IPS DF 19.7 (cell line): ENCODE measurements around the gene KPRP.

Experiments
- DNase-seq: peaks from one replicate; pipeline ENCODE4 v3.0.0-alpha.2; 2013; ENCODE audit warnings: low read depth, low spot score

Gene KPRP, protein sequence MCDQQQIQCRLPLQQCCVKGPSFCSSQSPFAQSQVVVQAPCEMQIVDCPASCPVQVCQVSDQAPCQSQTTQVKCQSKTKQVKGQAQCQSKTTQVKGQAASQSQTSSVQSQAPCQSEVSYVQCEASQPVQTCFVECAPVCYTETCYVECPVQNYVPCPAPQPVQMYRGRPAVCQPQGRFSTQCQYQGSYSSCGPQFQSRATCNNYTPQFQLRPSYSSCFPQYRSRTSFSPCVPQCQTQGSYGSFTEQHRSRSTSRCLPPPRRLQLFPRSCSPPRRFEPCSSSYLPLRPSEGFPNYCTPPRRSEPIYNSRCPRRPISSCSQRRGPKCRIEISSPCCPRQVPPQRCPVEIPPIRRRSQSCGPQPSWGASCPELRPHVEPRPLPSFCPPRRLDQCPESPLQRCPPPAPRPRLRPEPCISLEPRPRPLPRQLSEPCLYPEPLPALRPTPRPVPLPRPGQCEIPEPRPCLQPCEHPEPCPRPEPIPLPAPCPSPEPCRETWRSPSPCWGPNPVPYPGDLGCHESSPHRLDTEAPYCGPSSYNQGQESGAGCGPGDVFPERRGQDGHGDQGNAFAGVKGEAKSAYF

GRCh38 chr1:152757747-152758146, at the start of gene KPRP:
Gene KPRP (plus strand): TSS chr1:152758025. CDS start chr1:152759589, 1,564 bp downstream.
- DNase-seq = no peak

DNA sequence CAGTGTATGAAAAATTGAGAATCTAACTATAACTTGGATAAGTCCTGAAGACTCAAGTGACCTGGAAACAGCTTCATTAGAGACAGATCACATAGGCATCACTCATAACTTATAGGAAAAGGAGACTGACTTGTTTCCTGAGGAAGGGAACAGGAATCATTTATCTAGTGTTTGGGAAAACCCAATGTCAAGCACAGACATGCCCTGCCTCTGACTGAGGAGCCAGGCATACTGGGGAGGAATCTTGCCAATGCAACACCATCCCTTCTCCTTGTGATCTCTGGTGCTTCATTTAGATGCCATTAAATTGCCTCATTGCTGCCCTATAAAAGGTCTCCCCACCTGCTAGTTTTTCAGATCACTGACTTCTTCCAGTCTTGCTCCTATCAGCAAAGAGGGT, 39.6 kb upstream of the KPRP start:
- DNase-seq = no peak

GRCh38 chr1:152725261-152725660, 32.6 kb upstream of the KPRP start:
- no peak for DNase-seq

DNA sequence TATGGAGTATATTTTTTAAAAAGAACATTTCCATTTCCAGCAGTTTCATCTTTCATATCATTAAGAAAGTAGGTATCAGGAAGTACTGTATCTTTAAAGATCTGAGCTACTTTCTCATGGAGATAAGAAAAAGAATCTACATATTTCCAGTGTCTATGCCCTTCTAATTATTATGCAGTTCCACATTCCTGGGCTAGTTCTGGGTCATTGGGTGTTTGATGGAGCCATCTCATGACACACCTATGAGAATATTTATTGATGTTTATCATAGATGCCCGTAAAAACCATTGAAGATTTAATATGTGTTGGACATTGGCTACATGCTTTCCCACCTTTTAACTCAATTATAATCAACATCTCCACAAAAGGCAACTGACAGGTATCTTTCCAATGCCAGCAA, 28.8 kb upstream of the KPRP start:
- DNase-seq = no peak

- DNase-seq = no peak
These were observed 22.2 kb upstream of the KPRP start for GRCh38 chr1:152735648-152736047.

DNA sequence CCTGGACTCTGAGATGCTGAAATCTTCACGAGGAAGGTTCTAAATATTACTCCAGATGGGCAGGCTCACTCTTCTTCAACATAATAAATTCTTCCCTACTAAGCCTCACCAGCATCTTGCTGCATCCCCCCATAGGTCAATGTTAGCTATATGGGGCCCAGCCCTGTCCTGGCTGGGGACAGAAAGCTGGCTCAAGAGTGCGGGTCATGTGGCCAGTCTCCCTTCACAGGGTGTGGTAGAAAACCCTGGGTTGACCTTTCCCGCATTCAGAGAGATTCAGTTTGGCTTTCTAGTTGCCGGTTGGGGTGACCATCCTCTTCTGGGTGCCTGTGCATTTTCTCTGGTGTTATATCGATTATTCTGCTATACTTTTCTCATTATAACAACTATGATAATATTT, 19.8 kb upstream of the KPRP start:
- DNase-seq = no peak

DNA sequence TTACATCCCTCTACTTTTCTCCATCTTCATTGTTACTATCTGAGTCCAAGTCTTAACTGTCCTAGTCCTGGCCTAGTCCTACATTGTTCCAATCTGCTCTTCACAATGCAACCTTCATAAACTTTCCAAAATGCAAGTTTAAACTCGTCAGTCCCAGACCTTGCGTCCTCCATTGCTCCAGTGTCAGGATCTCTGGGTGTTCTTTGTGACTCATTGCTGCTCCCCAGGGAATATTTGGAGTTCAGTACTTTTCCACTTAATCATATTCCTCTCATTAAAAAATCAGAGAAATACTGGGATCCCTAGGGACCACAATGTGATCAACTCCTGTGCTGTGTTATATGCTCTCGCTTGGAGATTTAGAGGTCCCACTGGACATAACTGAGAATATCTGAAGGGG, 18.0 kb upstream of the KPRP start:
- no peak for DNase-seq

DNA sequence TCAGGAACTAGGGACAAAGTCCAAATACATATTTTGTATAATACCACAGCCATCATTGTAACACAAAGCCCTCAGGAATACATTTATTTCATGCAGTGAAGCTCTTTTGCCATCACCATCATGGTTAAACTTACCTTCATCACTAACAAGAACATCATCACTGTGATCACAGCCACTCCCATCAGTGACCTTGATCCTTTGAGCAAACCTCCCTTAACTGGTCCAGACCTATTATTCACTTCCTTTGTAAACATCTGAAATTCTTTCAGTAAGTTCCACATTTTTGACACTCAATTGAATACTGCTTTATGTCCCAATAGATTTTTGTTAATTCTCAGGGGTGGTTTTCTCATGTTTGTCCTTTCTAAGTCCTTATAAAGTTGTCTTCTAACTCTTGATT, 16.2 kb upstream of the KPRP start:
- no peak for DNase-seq

GRCh38 chr1:152743371-152744145, 14.3 kb upstream of the KPRP start:
- no peak for DNase-seq

DNA sequence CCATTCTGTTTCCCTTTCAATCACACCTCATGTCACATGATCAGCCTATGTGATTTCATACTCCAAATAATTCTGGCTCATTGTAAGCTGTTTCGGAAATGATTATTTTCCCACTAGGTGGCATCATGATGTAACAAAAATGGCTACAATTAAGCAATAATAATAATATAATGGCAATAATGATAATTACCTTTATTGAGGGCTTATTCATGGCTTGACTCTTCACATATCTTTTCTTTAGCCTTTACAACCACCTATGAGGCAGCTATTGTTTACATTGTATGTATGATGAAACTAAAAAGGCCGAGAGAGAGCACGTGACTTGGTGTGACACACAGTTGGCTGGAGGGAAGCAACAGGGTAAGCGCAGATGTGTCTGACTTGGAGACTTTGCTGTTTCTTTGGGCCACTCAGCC, 12.5 kb upstream of the KPRP start:
- DNase-seq = no peak

- DNase-seq = no peak
These were observed 11.9 kb upstream of the KPRP start for GRCh38 chr1:152745765-152746444.

DNA sequence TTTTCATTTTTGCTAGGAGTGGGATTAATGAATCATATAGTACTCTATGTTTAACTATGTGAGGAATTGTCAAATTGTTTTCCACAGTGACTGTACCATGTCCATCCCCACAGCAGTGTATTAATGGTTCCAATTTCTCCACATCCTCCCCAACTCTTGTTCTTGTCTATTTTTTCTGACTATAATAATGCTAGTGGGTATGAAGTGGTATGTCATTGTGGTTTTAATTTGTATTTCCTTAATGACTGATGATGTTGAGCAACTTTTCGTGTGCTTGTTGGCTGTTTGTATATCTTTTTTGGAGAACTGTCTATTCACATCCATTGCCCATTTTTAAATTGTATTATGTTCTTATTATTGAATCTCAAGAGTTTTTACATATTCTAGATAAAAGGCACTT, 10.0 kb upstream of the KPRP start:
- no peak for DNase-seq

GRCh38 chr1:152752225-152752624, 5.6 kb upstream of the KPRP start:
- no peak for DNase-seq

DNA sequence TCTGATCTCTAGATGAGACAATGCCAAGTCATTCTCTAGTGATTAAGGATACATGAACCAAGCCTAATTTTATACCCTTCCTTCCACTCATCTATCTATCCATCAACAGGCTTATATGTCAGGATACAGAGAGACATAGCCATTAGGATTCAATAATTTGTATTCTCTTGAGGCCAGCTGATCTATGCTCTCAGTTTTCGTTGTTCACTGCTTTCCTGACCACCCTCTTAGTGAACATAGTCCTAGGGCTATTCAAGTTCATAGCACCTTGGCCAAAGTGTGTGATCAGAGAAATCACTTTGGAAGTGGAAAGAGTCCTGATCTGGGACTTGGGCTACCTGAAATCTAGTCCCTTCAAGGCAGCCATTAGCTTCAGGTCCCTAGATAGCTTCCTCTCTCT, 4.2 kb upstream of the KPRP start:
- DNase-seq = no peak

DNA sequence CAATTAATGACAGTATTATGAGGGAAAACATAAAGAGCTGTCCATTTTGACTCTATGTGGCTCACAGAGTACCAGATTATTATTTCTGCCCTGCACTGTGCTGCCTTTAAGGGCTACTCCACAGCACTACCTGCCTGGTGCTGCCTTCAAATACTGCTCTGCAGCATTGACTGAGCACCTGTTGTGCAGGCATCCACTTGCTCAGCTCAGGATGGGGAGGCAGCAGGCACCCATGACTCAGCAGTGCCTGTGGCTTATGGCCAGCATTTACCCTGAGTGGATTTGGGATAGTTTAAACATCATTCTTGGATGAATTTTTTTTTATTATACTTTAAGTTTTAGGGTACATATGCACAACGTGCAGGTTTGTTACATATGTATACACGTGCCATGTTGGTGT, 953 bp upstream of the KPRP start:
- no peak for DNase-seq

DNA sequence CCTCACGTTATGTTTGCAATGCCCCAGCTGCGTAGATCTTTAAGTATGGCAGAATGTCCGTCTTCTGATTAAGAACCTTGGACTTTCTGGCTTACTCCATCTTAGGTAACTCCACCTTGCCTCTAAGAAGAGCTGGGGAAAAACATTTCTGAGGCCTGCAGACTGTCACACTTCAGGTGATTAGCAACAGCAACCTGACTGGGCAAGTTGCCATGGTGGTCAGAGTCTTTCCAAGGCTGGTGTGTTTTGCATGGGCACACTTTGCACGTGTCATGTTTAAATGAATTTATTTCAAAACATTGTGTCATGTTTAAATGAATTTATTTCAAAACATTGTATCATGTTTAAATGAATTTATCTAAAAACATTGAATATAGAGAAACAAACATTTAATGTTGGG, 811 bp downstream of the KPRP start:
- no peak for DNase-seq

- no peak for DNase-seq
These were observed 1.8 kb downstream of the KPRP start for GRCh38 chr1:152759453-152760173.

- DNase-seq = no peak
These were observed 2.8 kb downstream of the KPRP start for GRCh38 chr1:152760551-152761190.

- DNase-seq = no peak
These were observed 3.9 kb downstream of the KPRP start for GRCh38 chr1:152761609-152762213.

DNA sequence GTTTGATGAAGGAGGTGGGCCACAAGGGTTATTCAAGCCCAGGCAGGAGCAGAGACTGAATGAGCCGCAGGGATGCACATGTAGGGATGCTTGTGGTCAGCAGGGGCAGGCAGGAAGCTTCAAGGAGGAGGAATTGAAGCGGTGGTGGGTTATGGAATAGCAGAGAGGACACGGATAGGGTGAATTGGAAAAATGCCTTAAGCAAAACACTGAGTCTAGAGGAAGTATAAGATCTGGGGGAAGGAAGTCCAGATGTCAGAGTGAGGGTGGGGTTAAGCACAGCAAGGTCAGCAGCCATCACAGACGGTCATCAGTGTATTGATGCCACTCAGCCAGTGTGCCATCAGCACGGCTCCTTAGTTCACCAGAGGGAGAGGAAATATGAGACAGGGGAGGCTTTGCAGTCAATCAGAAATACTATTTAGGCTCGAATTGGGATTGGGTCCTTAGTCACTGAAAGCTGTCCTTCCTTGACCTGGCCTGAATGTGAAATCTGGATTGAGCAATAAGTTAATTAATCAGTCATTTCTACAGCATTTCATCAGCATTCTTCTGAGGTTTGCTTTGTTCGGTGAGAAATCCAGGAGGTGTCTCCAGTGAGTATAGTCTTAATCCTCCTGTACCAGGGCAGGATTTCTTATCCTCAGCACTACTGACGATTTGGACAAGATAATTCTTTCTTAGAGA, 11.2 kb downstream of the KPRP start:
- no peak for DNase-seq
